ENCODE measurements around the gene PSEN1. TPM values are rescaled to one million over a fixed set of nuclear protein-coding genes. Genes with fewer than 3 reads are reported as not detected.
"Not testable (repeated sequence)": the region's sequence is repeated elsewhere in the genome, so short reads cannot be mapped to it uniquely, and the experiment has no call there.

The PSEN1 gene
- total RNA-seq, 4 donors from 2014 or later: 53.4 to 56.9 (median 55.7) TPM

DNA sequence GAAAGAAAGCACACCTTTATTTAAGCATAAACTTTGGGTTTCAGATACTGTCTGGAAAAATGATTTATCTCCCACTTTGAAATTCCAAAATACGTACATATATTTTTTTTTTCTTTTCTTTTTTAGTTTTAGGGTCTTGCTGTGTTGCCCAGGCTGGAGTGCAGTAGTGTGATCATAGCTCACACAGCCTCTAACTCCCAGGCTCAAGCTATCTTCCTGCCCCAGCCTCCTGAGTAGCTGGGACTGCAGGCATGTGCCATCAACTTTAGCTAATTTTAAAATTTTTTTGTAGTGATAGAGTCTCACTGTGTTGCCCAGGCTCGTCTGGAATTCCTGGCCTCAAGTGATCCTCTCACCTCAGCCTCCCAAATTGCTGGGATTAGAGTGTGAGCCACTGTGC is 55.1 kb downstream of the PSEN1 start:
- DNase-seq (ENCODE audit: low spot score): no peak
- ATAC-seq (ENCODE audit: low FRiP score): no peak
- TF ChIP-seq, protein P1, sequence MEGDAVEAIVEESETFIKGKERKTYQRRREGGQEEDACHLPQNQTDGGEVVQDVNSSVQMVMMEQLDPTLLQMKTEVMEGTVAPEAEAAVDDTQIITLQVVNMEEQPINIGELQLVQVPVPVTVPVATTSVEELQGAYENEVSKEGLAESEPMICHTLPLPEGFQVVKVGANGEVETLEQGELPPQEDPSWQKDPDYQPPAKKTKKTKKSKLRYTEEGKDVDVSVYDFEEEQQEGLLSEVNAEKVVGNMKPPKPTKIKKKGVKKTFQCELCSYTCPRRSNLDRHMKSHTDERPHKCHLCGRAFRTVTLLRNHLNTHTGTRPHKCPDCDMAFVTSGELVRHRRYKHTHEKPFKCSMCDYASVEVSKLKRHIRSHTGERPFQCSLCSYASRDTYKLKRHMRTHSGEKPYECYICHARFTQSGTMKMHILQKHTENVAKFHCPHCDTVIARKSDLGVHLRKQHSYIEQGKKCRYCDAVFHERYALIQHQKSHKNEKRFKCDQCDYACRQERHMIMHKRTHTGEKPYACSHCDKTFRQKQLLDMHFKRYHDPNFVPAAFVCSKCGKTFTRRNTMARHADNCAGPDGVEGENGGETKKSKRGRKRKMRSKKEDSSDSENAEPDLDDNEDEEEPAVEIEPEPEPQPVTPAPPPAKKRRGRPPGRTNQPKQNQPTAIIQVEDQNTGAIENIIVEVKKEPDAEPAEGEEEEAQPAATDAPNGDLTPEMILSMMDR (IDR thresholded peaks at IDR 0.05): no peak

DNA sequence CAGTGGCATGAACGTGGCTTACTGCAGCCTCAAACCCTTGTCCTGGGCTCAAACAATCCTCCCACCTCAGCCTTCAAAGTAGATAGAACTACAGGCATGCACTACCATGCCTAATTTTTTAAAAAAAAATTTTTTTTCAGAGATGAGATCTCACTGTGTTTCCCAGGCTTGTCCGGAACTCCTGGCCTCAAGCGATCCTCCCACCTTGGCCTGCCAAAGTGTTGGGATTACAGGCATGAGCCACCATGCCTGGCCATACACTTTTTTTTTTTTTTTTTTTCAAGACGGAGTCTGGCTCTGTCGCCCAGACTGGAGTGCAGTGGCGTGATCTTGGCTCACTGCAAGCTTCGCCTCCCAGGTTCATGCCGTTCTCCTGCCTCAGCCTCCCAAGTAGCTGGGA is 58.0 kb downstream of the PSEN1 start:
- DNase-seq (ENCODE audit: low spot score); ATAC-seq (ENCODE audit: low FRiP score): not testable (repeated sequence)

DNA sequence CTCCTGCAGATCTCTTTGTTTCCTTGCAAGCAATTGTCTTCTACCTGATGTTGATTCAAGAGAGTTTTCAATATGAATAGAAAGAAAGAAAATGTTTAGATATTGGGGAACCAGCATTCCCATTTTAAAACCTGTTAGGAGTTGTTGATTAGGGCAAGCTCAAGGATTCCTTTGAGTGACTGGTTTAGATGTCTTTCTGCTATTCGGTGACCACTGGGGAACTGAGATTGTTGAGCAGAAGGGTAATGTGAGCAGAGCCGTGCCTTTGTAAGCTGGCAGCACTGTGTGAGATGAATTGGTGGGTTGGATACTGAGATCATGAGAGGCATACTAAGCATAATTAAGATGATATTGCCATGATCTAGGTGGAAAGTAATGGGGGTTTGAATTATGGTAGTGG is 61.9 kb downstream of the PSEN1 start:
- ATAC-seq (ENCODE audit: low FRiP score): no peak
- TF ChIP-seq, protein P1 (IDR thresholded peaks at IDR 0.05): no peak
- no peak for DNase-seq (ENCODE audit: low spot score)

DNA sequence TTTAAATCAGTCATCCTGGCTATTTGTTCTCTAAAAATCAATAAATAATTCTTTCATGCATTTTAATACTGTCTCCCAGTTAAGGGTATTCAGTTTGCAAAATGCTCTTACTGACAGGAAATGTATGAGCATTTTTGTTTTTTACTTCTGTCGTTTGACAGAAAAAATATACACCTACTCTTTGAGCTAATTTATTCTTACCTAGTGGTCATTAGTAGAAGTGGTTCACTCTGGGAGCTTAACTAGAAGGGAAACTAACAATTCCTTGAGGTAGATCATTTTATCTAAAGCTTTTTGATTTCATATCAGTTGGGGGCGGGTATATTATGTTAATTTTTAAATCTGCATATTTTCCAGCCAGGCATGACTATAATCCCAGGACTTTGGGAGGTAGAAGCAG is 67.2 kb downstream of the PSEN1 start:
- TF ChIP-seq, protein P1 (IDR thresholded peaks at IDR 0.05): no peak

DNA sequence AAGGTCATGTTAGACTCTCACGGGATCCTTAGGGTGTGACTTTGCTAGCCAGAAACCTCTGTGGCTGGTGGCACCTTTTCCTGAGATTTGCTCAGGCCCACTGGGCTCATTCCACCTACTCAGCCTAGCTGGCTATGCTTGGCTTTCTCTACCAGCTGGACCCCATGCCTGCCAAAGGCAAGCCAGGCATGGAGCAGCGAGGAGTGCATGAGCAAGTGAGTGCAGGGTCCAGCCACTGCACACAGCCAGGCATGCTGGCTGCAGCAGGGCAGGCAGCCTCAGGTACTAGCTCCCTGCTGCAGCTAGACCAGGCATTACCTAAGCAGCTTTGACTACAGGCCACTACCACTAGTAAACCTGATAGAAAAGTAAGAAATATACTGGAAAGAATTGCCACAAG is 71.3 kb downstream of the PSEN1 start:
- TF ChIP-seq, protein P1 (IDR thresholded peaks at IDR 0.05): no peak
- DNase-seq (ENCODE audit: low spot score): no peak
- no peak for ATAC-seq (ENCODE audit: low FRiP score)

More for the DNA sequence above, 67.2 kb downstream of the PSEN1 start:
- DNase-seq (ENCODE audit: low spot score): no peak
- no peak for ATAC-seq (ENCODE audit: low FRiP score)

DNA sequence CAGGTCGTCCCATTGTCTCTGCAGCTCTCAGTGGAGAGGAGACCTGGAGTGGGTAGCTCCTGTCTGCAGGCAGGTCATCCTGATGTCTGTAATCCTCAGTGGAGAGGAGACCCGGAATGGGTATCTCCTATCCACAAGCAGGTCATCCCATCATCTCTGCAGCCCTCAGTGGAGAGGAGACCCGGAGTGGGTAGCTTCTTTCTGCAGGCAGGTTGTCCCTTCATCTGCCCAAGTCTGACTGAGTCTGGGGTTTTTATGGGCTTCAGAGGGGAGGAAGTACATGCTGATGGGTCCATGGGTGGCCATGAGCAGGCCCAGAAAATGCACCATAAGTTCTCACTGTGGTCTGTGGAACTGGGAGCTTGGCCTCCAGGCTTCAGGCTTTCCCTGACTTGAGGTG is 72.1 kb downstream of the PSEN1 start:
- TF ChIP-seq, protein P1 (IDR thresholded peaks at IDR 0.05): no peak
- no peak for DNase-seq (ENCODE audit: low spot score)
- no peak for ATAC-seq (ENCODE audit: low FRiP score)

DNA sequence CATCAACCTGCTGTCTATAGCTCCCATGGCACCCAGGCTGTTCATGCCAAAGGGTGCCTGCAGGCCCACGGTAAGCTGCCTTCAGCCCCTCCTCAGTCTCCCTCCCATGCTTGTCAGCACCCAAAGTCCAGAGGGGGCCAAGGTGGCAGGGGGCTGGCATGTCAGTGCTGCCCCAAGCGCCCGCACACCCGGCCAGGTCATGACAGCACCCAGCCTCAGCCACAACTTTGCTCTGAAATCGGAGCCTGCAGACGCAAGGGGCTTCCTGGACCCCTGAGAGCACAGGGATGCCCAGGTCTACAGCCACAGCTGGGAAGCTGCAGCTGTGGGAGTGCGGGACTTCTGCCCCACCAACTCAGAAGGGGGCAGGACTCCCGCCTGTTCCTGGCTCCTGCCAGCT is 72.5 kb downstream of the PSEN1 start:
- ATAC-seq (ENCODE audit: low FRiP score) (no peak), DNase-seq (ENCODE audit: low spot score) (no peak)
- TF ChIP-seq, protein P1 (IDR thresholded peaks at IDR 0.05): no peak

DNA sequence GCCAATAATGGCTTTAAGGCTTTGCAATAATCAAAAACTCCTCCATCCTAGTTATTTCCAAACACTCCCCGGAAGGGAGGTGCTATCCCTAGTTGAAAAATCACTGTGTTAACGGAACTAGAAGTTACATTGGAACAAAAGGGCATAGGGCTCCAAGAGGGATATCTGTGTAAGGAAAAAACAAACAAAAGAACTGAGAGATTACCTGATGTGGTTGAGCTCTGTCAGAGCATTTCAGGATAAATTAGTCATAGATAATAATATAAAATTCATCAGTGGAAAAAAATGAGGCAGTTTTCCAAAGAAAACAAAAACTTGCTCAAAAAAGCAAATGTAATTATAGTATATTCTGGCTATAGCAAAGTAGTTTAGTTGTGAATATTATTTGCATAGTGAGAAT is 73.6 kb downstream of the PSEN1 start:
- ATAC-seq (ENCODE audit: low FRiP score) (peak; percentile 70), DNase-seq (ENCODE audit: low spot score) (no peak)
- TF ChIP-seq, protein P1 (IDR thresholded peaks at IDR 0.05): no peak
